Dedifferentiated amniotic fluid mesenchymal stem cell (primary cell): ENCODE results near the gene UTS2B.

ENCODE experiments used
- DNase-seq: peaks from one replicate; pipeline ENCODE4 v3.0.0-alpha.2; 2016; ENCODE audit errors: extremely low spot score

UTS2B gene, protein sequence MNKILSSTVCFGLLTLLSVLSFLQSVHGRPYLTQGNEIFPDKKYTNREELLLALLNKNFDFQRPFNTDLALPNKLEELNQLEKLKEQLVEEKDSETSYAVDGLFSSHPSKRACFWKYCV

GRCh38 chr3:191329654-191330529 is at the start of gene UTS2B:
Gene UTS2B (minus strand): TSS chr3:191330526. CDS start chr3:191282189, 48,337 bp downstream.
- peak; percentile 42 for DNase-seq

GRCh38 chr3:191380001-191380400 is 49.7 kb upstream of the UTS2B start:
- DNase-seq: no peak

DNA sequence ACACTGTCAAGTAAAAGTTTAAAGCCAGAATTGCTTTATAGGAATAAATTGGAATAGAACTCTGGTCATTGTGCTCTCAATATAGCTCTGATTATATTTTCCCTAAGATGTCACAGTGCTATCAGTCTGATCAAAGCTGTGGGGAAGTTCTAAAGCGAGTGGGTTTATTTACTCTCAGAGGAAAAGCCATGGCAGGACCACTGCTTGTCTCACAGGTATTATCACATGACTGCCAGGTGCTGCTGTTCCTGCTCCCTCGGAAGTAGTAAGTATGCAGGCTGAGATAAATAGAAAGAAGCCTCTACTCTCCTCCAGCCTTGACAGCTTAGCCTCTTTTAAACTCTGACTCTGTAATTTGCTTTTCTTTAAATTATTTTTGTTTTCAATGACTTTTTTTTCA is 49.1 kb upstream of the UTS2B start:
- DNase-seq: no peak

DNA sequence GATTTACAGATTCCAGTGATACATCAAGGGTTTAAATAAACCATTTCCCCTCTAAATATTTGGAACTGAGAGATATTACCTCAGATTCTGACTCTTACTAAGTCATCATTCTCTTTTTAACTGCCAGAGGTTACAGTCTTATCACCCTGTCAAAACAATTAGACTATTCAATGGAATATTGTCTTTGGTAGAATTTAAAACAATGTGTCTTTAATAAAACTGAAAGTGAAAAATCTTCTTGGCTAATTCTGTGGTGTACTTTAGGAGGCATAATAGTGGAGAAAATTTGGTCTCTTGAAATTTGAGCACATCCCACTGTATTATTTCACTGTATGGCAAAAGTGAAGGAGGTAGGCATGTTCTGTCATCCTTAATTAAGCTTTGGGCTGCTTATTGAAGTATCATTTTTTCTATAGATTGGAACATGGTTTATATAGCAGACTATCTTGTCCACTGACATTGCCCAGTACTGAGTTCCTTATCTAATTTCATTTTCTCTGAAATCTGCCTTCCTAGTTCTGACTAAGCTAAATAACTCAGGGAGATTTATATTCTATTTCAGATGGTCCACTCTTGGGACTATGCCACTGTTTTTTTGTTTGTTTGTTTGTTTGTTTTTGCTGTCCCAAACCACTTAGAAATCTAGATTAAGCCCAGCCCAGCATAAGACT is 48.0 kb upstream of the UTS2B start:
- no peak for DNase-seq

DNA sequence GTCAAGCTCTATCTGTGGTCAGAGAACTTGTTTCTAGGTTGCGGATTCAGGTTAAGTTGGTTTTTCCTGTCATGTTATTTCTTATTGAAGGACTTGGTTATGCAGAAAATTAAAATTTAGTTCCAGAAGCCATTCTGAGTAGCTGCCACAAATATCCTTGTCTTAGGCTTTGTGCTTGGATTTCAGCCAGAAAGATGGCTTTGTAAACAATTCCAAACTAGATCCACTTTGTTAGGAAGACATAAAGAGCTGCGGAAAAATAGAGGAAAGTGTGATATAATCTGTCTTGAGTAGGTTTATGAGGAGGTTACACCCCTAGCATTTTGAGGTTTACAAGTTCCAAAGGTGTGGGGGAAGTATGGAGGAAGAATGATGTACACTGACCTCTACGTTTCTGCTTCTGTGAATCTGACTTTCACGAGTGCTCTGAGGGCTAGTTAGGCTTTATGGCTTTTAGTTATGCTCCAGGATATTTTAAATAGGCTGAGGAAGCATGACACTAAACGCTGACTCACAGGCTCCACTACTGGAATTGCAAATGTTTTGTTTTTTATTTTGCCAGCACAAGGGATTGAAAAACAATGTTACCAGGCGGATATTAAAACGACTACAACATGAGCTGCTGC is 46.3 kb upstream of the UTS2B start:
- peak; percentile 73 for DNase-seq

DNA sequence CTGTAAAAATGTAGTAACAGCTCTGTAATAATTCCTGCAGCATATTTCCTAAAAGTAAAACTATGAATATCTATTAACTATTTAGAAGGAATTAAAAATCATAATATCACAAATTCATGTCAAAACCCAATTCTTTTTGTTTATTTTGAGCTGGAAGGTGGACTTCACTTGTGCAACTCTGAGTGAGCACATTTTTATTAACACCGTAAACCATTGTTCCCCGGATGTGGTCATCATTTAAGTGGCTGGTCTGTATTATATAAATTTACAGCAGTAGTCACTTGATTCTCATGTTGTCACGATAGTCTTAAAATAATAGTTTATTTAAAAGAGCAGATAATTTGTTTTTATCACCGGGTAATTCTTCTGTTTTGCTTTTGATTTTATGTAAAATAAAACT is 43.0 kb upstream of the UTS2B start:
- DNase-seq: no peak

- DNase-seq: no peak
Measured at GRCh38 chr3:191372122-191372521, 41.8 kb upstream of the UTS2B start.

DNA sequence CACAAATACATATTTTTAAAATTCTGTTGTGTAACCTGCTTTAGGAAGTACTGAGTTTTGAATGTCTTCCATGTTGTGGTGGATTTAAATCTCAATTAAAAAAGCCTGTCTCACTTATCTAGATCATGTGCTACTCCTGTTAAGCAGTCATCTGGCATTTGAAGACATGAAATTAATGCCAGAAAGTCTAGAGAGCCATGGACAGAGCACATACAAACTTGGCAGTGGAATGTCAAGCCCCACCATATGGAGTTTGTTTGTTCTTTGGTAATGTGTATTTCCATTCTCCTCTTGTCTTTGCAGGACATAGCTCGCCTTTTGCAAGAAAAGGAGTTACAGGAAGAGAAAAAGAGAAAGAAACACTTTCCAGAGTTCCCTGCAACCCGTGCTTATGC is 39.3 kb upstream of the UTS2B start:
- DNase-seq: peak; percentile 59

DNA sequence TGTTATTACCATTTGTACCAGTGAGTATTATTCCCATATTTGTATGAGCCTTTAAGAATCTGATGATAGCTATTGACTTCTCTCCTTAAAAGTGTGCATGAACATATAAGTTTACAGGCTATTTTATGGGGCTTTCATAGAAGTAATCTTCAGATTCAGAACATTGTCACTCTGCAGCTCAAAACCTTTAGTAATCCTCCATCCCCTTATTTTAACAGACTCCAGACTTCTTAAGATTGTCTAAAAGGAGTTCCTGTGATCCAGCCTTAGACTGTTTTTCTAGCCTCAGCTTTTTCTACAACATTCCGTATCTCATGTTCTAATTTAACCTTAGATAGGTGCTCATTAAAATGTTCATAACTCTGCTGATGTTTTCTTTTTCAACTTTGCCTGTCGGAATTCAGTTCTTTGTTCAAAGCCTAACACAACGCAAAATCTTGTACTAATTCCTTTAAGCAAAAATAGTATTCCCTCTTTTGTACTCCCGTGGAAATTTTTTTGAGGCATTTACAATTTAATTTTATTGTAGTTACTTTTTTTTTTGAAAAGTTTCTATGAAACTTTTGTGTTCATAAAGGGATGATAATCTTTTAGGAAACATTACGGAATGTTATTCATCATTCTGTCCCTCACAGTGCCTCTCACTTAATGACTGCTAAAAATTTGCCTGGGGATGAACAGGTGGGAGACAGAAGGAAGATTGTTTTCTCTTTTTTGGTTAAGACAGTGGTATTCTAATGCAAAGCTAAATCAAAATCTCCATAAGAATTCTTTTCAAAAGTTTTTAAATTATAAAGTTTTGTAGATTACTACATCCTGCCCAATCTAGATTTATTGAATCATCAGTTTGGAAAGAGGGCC is 38.7 kb upstream of the UTS2B start:
- no peak for DNase-seq

DNA sequence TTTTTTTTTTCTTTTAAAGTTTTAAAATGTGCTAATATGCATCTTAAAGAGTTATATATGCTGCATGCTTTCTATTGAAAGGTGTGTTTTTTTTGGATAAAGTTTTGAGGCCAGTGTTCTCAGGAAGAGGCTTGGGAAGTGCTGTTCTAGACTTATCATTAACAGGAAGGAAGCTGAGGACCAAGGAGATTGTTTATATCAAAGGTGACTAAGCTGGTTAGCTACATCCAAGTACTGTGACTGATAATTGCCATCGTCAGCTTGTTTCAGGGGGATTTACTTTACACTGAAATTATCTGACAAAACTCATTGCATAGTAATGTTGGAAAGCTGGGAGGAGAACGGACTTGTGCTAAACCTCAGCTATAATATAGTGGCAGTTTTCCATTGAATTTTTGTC is 36.3 kb upstream of the UTS2B start:
- DNase-seq: no peak

- DNase-seq: no peak
Measured at GRCh38 chr3:191363221-191363620, 32.9 kb upstream of the UTS2B start.

DNA sequence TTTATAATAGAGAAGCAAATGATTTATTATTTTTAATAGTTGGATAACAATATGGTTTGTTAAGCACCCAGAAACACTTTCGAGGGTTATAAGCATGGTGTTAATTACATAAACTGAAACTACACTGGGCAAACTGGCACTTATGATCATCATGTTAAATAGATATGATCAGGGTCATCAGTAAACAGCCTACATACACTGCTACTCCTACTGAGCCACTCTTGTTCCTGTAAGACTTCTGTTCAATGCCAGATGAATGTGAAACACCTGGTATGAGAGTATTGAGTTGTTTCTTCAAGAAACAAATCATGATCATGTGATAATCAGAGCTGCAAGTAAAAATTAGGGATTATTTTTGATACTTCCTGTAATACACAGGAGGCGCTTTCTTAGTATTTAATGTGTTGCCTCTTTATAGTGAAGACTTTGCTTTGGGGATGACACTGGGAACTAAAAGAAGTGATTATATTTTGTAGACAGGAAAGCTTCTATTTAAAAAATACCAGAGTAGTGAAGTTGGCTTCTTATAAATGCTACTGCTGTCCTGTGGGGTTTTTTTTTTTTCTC is 32.3 kb upstream of the UTS2B start:
- DNase-seq: no peak

GRCh38 chr3:191362037-191362436 is 31.7 kb upstream of the UTS2B start:
- DNase-seq: no peak

DNA sequence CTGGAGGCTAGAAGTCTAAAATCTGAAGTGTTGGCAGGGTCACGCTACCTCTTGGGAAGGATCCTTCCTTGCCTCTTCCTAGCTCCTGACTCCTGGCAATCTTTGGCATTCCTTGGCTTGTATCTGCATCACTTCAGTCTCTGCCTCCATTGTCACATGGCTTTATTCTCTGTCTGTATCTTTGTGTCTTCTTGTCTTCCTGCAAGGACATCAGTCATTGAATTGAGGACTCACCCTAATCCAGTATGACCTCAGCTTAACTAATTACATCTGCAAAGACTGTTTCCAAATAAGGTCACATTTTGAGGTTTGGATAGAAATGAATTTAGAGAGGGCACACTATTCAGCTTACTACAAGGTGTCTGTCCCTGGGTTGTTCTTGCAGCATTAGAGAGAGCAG is 31.1 kb upstream of the UTS2B start:
- no peak for DNase-seq

DNA sequence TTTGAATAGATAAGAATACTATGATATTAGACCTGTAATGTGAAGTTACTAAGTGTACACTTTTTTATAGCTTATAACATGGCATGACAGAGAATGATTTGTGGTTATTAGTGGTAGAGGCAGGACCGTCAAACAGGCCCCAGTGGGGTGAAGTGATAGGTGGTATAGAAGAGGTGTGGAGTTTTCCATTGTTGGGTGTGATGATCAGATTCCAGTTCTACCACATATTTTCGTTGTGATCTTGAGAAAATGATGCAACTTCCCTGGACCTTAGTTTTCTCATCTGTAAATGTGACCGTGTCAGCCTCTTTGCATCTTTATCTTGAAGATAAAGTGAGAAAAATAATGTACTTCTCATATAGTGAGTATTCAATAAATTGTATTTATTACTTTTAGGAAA is 30.3 kb upstream of the UTS2B start:
- no peak for DNase-seq

GRCh38 chr3:191358929-191359328 is 28.6 kb upstream of the UTS2B start:
- DNase-seq: no peak

DNA sequence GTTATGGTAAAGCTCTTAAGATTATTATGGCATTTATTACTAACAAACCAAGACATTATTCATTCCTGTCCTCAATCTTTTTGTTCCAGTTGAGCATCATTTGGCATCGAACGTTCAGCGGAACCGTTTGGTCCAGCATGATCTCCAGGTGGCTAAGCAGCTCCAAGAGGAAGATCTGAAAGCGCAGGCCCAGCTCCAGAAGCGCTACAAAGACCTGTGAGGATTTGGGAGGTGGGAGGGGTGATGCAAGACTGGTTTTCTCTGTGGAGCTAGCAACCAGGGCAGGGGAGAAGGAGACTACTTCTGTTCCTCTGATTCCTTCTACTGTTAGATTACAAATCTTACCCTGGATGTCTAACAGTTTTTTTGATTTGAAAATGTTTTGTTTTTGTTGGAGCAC is 27.6 kb upstream of the UTS2B start:
- no peak for DNase-seq

DNA sequence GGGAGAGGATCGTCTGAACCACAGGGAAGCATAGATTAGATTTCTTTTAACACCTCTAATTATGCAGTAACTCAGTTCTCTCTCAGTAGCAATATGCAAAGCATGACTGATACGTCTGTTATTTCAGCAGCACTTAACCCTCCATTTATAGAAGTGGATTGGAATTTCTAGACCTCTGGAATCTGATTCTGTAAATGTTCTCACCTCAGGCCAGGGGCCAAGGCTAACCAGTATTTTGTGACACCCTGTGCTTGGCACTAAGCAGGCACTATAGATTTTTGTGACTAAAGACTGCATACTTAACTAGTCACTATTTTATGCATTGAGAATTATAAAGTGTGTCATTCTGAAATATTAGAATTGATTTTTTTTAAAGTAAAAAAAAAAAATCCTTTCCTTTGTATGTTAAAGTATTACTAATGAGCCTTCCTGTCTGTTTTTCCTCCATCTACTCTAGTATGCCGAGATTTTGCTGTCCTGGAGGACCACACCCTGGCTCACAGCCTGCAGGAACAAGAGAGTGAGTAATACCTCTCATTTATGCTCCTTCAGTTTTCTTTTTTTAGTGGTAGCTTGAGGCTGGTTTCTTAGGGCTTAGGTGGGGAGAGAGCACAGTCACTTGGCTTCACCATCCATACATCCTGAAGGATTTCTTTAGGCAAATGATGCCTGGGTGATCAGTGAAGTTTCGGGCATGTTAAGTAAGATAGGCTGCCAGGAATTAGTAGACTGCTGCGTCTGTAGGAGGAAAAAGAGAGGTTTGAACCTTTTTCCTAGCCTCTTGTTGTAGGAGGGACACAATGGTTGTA is 26.5 kb upstream of the UTS2B start:
- DNase-seq: peak; percentile 56

DNA sequence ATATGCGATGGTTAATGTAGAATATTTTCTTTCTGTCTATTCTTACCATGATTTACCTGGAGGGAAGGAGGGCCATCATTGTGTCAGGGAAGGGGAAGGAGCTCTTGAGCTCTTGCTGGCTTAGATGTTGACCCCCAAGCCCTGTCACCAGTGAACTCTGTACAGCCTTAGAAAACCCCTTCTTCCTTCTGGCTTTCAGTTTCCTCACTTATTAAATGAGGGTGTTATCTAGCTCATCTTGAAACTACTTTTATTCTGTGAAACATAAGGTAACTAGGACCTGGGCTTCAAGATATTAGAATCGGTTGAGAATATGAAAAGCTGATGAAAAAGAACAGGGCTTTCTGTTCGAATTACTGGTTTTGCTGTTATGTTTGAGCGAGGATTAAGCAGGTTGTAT is 25.1 kb upstream of the UTS2B start:
- no peak for DNase-seq

DNA sequence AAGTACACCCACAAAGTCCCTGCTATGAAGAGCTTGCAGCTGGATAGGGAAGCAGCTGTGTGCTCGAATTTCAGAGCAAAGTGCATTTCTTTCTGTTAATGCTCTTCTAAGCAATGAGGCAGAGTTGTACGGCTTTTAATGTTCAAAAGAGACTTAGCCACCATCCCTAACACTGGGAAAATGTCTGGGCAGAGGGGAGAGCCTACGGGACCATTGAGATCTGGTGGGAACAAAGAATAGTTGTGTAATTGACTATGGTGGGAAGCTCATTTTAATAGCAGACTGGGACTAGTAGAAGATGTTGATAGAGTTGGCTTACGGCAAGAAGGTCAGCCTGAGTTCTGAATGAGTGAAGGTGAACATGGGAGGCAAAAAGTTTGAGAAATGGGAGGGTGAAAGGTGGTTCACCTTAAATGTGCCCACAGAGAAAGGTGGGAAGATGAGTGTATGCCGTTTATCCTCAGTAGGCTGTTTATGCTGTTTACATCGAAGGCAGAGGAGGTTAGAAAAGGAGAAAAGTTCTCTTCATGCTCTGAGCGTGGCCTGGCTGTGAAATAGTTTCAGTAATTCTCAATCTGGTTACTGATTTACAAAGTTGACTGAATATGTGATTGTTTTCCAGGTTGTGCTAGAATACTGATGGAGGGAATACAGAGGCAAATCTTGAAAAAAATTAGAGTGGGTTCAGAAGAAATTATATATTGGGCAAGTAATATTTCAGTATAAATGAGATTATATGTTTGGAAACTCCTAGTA is 22.9 kb upstream of the UTS2B start:
- no peak for DNase-seq
